ENCODE results near the gene CNTN5. TPM values are rescaled to one million over a fixed set of nuclear protein-coding genes. Genes with fewer than 3 reads are reported as not detected.
"Not testable (repeated sequence)": the region's sequence is repeated elsewhere in the genome, so short reads cannot be mapped to it uniquely, and the experiment has no call there.

The CNTN5 gene
- total RNA-seq, 1 donor from 2014 or later = not detected

DNA sequence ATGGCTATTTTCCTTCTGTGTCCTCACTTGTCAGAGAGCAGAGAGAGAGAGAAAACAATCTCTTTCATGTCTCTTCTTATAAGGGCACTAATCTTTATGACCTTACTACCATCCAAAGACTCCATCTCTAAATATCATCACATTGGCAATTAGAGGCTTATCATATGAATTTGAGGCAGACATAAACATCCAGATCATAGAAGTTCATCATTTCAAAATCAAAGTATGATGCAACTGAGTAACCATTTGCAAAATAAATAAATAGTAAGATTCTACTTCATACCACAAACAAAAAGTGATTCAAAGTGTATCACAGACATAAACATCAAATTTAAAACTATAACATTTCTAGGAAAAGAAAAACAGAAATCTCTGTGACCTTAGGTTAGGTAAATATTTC lies 1161.6 kb downstream of the CNTN5 start:
- no peak for DNase-seq (ENCODE audit: low read depth)

DNA sequence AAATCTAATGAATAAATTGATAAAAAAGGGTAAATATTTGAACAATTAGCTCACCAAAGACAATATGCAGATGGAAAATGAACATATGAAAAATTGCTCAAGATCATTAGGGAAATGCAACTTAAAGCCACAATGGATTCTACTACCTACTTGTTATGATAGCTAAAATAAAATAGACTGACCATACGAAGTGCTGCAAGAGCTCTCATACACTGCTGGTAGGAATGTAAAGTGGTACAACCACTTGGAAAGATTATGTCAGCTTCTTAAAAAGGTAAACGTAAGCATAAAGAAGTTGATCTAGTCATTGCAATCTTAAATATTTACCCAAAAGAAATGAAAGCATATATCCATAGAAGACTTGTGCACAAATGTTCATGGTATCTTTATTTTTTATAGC lies 1162.2 kb downstream of the CNTN5 start:
- no peak for DNase-seq (ENCODE audit: low read depth)

DNA sequence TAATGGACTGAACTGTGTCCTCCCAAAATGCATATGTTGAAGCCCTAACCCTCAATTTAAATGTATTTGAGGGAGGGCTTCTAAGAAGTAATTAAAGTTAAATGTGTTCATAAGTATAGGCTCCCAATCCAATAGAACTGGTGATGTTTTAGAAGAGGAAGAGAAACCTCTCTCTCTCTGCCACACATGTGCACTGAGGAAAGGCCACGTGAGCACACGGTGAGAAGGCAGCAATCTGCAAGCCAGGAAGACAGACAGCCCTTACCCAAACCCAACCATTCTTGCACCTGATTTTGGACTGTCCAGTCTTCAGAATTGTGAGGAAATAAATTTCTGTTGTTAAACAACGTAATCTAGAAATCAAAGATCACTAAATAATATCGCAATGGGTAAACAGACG lies 1164.8 kb downstream of the CNTN5 start:
- no peak for DNase-seq (ENCODE audit: low read depth)

DNA sequence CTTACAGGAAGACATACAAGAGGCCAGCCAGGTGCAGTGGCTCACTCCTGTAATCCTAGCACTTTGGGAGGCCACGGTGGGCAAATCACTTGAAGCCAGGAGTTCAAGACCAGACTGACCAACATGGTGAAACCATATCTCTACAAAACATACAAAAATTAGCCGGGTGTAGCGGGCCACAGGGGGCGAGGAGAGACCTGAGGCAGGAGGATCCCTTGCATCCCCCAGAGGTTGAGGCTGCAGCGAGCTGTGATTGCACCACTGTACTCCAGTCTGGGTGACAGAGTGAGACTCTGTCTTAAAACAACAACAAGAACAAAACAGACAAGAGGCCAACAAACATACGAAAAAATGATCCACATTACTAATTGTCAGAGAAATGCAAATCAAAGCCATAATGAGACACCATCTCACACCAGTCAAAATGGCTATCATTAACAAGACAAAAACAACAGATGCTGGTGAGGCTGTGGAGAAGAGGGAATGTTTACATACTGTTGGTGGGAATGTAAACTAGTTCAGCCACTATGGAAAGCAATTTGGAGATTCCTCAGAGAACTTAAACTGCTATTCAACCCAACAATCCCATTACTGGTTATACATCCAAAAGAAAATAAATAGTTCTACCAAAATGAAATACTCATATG lies 1167.5 kb downstream of the CNTN5 start:
- DNase-seq (ENCODE audit: low read depth) = no peak

DNA sequence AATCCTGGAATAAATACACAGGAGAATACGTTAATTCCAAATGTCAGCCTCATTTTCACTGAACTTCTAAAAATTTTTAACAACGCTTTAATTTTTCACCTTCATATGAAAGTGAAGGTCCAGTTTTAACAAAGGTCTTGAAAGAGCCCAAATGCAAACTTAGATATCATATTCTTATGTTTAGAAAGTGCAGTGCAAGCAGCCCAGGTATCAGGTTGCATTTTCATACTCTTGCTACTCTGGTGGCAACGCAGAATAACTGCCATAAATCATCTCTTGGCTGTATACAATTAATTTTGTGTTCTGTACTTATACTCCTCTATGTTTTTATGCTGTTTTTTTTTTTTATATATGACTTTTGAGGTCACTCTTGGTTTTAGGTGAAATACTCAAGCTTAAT lies 1169.6 kb downstream of the CNTN5 start:
- no peak for DNase-seq (ENCODE audit: low read depth)

DNA sequence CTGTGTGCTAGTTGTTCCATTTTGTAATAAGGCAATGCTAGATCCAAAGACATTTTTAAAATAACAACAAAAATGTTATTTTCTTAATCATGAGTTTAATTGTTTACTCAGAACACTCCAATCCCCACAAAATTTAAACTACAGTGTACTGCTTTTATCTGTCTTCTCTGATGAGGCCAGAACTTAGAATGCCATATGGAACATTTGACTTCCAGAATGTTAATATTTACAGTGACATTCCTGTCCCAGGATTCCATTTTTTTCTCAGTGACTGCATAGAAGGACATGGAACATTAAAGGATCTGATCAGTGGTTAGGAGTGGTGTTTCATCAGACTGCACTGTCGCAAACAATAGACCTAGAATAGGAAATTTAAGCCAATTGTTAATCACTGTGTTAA lies 1171.4 kb downstream of the CNTN5 start:
- no peak for DNase-seq (ENCODE audit: low read depth)

DNA sequence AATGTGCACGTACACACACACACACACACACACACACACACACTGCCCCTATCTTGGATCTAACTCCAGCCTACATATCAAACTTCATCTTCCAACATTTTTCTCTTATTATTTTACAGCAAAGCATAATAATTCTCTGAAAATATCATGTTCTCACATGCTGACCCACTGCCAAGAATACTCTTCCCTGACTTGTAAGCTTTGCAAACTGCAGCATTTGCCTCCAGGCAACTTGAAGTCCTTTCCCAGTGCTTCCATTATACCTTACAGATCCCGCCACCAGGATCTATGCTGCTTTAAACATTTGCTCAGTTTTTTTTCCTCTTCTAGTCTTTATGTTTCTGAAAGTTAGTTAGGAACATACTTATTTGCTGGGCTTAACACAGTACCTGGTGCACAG lies 1183.0 kb downstream of the CNTN5 start:
- DNase-seq (ENCODE audit: low read depth) = no peak

DNA sequence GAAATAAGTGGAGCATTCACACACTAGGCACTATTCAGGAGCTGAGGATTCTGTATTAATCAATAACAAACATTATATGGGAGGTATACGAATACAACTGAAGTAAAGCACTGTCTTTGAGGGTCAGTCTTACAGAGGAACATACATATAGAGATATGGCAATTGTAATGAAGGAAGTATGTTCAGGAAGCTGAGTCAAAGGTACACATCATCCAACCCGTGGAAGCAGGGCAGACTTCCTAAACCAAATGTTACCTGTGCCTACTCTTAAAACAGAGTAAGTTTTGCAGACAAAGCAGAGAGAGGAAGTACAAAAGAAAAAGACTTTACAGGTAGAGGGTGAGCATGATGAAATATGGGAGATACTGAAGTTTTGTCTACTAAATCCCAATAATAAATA lies 1185.2 kb downstream of the CNTN5 start:
- no peak for DNase-seq (ENCODE audit: low read depth)

DNA sequence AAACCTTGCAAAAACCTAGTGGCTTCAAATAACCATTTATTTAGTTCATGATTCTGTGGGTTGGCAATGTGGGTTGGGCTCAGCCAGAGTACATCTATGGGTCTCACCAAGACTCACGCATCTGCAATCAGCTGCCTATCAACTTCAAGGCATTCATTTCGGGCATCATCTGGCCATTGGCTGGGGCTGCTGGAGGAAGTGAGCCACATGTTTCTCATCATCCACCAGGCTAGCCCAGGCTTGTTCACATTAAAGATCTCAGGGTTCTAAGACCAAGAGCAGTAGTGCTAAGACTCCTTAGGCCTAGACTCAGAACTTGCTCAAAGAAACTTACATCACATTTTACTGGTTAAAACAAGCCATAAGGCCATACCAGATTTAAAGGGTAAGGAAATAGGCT lies 1187.5 kb downstream of the CNTN5 start:
- DNase-seq (ENCODE audit: low read depth) = no peak

DNA sequence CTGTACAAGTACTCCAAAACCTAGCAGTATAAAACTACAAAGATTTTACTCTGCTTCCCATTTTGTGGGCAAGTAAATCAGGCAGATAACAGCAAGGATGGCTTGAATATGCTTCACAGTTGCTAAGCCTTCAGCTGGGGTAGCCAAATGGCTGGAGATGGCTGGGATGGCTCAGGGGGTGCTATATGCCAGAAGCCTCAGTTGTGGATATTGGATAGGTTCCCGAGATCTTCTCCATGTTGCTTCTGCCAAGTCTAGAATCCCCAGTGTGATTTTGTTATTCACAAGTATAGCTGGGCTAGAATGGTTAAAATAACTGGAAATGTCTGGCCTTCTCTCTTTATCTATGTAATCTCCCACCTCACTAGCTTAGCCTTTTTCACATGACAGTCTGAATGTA lies 1194.0 kb downstream of the CNTN5 start:
- DNase-seq (ENCODE audit: low read depth) = no peak

DNA sequence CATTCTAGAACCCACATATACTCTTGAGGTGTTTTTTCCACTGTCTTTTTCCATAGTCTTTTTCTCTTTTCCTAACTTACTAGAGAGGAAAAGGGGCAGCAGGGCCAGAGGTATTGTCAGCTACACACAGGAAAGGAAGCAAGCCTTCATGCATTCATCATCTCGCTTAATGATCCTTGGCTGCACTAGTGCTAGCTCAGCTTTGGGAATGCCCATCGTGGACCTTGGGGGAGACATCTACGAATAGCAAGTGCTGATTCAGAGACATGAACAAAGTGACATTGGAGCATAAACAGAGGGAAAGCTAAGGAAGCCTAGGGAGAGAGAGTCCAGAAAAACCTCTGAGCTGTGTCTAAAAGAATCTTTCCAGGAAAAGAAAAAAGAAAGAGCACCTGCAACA lies 1200.1 kb downstream of the CNTN5 start:
- no peak for DNase-seq (ENCODE audit: low read depth)

DNA sequence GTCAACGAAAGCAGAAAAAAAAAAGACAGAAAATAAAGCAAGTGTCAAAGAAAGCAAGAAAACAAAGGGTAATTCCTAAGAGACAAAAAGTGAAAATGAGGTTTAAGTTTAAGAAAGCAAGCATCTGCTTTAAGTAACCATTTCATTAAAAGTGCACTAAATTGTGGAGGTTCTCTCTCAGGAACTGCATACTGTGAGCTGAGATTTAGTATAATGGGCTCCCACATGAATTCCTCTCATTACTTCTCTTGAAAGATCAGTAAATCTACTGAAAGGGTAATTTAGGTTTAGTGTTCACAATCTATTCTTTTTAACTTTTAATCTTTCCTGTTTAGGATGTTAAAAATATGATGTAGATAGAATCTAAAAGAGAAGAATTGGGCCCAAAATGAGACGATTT lies 1201.0 kb downstream of the CNTN5 start:
- no peak for DNase-seq (ENCODE audit: low read depth)

DNA sequence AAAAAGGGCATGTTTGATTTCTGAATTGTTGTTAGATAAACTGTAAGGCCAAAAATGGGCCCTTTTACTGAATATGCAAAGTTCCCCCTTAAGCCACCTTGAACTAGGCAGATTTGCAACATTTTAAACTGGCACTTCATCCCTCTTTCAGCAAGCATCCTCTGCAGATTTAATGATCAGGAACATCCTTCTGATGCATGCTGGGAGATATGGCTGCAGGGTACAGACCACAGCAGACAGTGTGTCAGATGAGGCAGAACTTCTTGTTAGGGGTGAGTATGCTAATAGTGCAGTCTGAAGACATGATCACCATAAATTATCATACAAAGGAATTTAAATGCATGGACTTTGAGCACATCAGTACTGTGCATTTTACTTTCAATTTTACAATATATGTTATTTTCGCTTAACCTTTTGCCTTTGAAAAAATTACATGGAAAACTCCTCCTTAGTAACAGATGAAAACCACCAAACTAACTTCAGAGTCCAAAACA lies 1203.8 kb downstream of the CNTN5 start:
- DNase-seq (ENCODE audit: low read depth) = no peak

DNA sequence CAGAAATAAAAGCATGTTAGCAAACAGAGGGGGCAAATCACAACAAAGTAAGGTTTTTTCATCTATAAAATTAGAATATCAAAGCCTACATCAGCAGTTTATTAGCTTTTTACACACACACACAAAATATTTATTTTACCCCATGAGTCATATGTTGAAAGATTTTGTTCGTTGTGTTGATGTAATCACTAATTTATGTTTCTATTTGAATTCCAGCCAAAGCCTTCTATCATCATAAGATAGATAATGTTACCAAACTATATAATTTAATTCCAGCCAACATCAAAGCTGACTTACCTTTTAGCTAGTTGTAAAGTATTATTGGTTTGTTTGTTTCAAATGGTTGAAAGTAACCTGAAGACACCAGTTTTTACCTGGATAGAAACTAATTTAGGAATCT lies 1208.3 kb downstream of the CNTN5 start:
- DNase-seq (ENCODE audit: low read depth) = no peak

DNA sequence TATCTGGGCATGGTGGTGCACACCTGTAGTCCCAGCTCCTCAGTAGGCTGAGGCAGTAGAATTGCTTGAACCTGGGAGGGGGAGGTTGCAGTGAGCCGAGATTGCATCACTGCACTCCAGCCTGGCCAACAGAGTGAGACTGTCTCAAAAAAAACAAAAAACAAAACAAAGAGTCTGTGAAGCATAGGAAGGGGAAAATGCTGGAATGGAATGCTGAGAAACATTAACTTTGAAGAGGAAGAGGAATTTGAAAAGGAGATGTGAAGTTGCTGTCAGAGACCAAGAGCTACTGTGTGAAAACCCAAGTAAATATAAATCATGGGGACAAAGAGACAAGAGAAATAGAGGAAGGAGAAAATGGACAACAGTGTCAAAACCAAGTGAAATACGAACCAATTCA lies 1211.3 kb downstream of the CNTN5 start:
- DNase-seq (ENCODE audit: low read depth) = no peak

DNA sequence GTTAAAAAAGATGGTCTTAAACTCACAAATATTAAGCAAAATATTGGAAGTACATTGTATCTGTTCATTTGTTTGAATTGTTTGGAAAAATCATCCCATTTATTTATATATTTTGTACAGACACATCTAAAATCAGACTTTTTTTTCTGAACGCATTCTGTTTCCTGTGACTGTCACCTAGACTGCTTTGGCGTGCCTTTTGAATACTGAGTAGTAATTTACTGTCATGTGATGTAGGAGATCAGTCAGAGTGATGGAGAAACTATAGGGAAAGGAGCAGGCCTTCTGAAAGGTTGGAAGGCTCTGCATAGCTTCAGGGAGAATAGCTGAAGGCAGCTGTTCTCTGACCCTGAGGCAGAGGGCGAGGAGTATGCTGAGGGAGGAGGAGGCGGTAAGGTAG lies 1214.3 kb downstream of the CNTN5 start:
- DNase-seq (ENCODE audit: low read depth) = no peak

DNA sequence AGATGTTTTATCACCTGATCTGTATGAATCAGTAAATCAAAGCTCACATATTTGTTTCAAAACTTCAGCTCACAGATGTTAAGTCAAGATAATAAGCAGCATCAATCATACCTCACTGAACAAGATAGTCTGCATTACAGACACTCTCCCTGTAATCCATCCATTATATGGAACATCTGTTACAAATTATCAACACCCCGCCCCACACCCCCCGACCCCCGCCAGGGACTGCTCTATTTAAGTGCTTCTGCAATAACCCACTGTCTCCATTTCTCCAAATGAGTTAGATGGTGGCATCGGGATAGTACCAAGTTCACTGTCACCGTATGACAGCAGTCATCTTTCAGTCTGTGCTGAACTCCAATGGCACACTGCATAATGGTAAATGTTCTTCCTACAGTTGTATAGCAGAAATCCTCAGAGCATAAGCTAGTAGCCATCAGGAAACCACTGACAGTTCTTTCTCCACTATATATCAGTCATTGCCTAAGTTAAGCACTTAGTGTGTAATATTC lies 1219.3 kb downstream of the CNTN5 start:
- DNase-seq (ENCODE audit: low read depth) = no peak

DNA sequence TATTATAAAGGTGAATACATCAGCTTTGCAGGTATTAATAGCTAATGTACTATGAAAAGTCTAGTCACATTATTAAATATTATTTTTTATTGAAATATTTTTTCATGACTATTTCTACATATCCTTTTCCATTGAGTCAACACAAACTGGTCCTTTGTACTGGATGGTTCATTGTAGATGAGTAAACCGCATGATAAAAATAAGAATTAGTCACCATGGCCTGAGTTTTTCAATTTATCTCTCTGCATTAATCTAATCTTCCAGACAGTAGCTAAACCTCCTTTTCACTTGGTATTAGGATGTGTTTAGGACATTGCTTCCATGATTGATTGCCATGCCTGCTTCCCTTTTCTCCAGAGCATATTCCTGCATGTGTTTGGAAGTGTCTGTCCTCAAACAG lies 1227.0 kb downstream of the CNTN5 start:
- no peak for DNase-seq (ENCODE audit: low read depth)

DNA sequence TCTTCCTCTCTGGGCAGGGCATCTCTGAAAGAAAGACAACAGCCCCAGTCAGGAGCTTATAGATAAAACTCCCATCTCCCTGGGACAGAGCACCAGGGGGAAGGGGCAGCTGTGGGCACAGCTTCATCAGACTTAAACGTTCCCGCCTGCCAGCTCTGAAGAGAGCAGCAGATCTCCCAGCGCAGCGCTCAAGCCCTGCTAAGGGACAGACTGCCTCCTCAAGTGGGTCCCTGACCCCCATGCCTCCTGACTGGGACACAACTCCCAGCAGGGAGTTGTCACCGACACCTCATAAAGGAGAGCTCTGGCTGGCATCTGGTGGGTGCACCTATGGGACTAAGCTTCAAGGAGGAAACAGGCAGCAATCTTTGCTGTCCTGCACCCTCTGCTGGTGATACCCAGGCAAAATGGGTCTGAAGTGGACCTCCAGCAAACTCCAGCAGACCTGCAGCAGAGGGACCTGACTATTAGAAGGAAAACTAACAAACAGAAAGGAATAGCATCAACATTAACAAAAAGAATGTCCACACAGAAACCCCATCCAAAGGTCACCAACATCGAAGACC lies 1236.6 kb downstream of the CNTN5 start:
- not testable (repeated sequence) for DNase-seq (ENCODE audit: low read depth)

DNA sequence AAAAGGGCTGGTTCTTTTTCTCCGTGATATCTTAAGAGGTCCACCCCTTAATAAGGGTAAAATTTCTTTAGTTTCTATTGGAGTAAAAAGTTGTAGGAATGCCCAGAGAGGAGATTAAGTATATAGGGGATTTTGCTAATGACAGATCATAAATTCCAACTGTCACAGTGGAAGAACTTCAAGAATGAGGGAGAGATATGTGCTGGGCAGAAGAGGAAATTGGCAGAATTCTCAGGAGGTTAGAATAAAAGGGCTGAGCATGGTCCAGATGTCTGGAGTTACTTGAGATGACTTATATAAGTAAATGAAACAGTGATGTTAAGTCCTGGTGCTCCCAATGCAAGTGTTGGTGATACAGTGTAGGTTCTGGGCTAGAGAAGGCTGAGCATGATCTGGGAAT lies 1248.8 kb downstream of the CNTN5 start:
- no peak for DNase-seq (ENCODE audit: low read depth)

DNA sequence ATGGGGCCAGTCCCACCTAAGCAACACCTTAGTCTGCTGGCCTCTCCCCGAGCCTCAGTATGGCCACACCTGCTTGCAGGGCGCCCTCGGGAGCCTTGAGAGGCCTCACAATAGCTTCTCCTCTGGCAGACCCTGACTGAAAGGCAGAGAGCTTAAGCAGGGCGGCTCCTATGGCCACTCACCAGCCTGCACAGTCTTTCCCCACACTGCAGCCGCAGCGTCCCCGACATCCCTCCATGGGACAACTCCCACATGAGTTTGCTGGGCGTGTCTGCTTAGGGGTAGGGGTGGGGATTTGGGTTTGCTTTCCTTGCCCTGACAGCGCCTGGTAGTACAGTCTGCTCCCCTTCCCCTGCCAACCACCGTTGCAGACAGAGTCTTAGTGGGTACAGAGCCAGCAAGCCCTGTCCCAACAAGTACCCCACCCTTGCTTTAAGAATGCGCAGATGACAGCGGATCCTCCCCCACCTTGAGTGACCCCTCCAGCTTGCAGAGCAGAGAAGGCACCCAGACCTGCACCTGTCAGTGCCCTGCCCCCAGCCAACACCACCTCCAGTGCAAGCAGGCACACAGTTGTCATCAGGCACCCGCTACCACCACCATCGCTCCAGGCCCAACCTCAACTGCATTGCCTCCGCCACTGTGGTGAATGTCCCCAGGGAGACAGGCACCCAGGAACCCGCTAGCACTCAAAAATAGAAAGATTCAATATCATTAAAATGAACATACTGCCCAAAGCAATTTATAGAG lies 1252.5 kb downstream of the CNTN5 start:
- no peak for DNase-seq (ENCODE audit: low read depth)

DNA sequence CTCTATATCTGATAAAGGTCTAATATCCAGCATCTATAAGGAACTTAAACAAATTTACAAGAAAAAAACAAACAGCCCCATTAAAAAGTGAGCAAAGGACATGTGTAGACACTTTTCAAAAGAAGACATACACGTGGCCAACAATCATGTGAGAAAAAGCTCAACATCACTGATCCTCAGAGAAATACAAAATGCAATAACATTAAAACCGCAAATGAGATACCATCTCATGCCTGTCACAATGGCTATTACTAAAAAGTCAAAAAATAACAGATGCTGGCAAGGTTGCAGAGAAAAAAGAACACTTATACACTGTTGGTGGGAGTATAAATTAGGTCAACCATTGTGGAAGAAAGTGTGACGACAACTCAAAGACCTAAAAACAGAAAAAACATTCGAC lies 1253.7 kb downstream of the CNTN5 start:
- DNase-seq (ENCODE audit: low read depth) = not testable (repeated sequence)

DNA sequence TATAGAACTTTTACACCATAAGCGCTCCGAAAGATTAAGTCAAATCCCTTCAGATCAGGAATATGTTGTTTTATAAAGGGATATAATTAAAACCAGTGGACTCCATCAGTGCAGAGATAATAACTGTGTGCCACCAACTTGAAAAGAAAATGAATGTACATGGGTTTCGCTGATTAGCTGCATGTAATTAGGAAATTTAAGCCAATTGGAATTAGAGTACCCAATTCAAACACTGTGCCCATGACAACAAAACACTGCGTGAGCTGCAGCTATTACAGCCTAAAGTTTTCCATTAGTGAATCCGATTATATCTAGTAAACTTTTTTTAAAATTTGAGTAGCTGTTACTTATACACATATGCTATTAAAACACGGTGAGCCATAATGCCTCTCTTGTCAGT lies 1274.0 kb downstream of the CNTN5 start:
- no peak for DNase-seq (ENCODE audit: low read depth)
